Heart left ventricle (tissue), 16 donors: ENCODE measurements around the gene CHRDL2. TPM values are rescaled to one million over a fixed set of nuclear protein-coding genes. Genes with fewer than 3 reads are reported as not detected.

Source experiments
- ATAC-seq, 4 donors: fragments of 200-7000 bp; cut with Tn5 transposase; one replicate each; pipeline ENCODE4 v1.9.1; 2020 to 2022; ENCODE audit warnings: moderate library complexity in 4 of 4, mild to moderate bottlenecking in 3 of 4, moderate number of reproducible peaks in 1 of 4
- DNase-seq, 5 donors: peaks; one replicate each; pipeline ENCODE4 v3.0.0-alpha.2; 2020
- H3K27ac ChIP-seq, 12 donors: fragments of 200-600 bp; sonication (generic) in 4 of 12; one replicate each; pipeline versions ENCODE4 v1.5.0 to v1.8.0; 2016 to 2022; ENCODE audit warnings: mild to moderate bottlenecking in 2 of 12
- H3K27me3 ChIP-seq, 9 donors: fragments of 200-600 bp; sonication (generic) in 2 of 9; one replicate each; pipeline versions ENCODE4 v1.5.1 to v1.8.0; 2016 to 2022; ENCODE audit warnings: mild to moderate bottlenecking in 3 of 9
- H3K36me3 ChIP-seq, 9 donors: fragments of 200-600 bp; sonication (generic) in 2 of 9; one replicate each; pipeline versions ENCODE4 v1.5.0 to v1.8.0; 2018 to 2022; ENCODE audit warnings: mild to moderate bottlenecking in 2 of 9
- H3K4me1 ChIP-seq, 12 donors: fragments of 200-600 bp; sonication (generic) in 4 of 12; one replicate each; pipeline versions ENCODE4 v1.5.0 to v1.8.0; 2016 to 2022; ENCODE audit warnings: mild to moderate bottlenecking in 3 of 12
- H3K4me3 ChIP-seq, 12 donors: fragments of 200-600 bp; sonication (generic) in 4 of 12; one replicate each; pipeline versions ENCODE4 v1.5.0 to v1.8.0; 2017 to 2022; ENCODE audit warnings: mild to moderate bottlenecking in 9 of 12, moderate library complexity in 4 of 12
- H3K9me3 ChIP-seq, 12 donors: fragments of 200-600 bp; sonication (generic) in 4 of 12; one replicate each; pipeline versions ENCODE4 v1.5.0 to v1.8.0; 2016 to 2022; ENCODE audit warnings: mild to moderate bottlenecking in 1 of 12
- POLR2A ChIP-seq, 2 donors: fragments of 450-650 bp; IDR thresholded peaks; one replicate each; pipeline ENCODE4 v1.6.1; 2017; ENCODE audit warnings: antibody characterized with exemption in 2 of 2, mild to moderate bottlenecking in 2 of 2, moderate library complexity in 2 of 2
- WGBS, 4 donors: extraction: QIAGEN DNeasy Blood & Tissue Kit in 2 of 4; methylation state at CpG; one replicate each; pipeline versions ENCODE4 v1.1.5 to v1.1.7; 2013 to 2018; 5-methylcytosine and 5-hydroxymethylcytosine counted together
- intact Hi-C, 10 donors: fragments of 100-400 bp; cut with DNase I; formaldehyde crosslinking; loops; one replicate each; pipeline versions ENCODE4 v1.11.1 to v1.14.2; 2022
- polyA plus RNA-seq, 2 donors: library from polyadenylated mRNA; stranded (reverse); fragments of 200-250 nt; gene quantifications; one replicate each; pipeline ENCODE4 v1.2.3, GENCODE V29; 2013
- total RNA-seq, 9 donors: library from RNA; depleted of rRNA in 2 of 9; stranded (reverse); fragments of >200 nt in 2 of 9; fragmentation: NEBNext Ultra II Directional in 3 of 9; extraction: Animal tissue kit (Norgen Biotek cat#: 25700) in 3 of 9; gene quantifications; one replicate each; pipeline versions ENCODE4 v1.1.0 to v1.2.4, GENCODE V29; 2016 to 2023
- TF ChIP-seq, protein P1 (sequence below), 12 donors: fragments of 200-600 bp; sonication (generic) in 4 of 12; IDR thresholded peaks; one replicate each; pipeline versions ENCODE4 v1.5.0 to v1.8.0; 2018 to 2022; ENCODE audit warnings: antibody characterized with exemption in 12 of 12, mild to moderate bottlenecking in 5 of 12
- donor health status: ischemic (EF 13 %, LVEDD 7.1; RV severe dilation, severe dysfunction).
- donor health status: healthy with polysubstance abuse.
- donor health status: DM: no; HTN: yes; CAD: no.
- donor health status: DM: no; HTN: no; CAD: no.
- donor health status: ischemic (EF 25% LVEDD 6.9; RV normal size, moderate dysfunction).
- donor health status: ischemic (EF 25% LVEDD 5.7; RV mildly dilated, moderate dysfunction).
- donor health status: healthy.
- donor health status: DM: yes; HTN: yes; CAD: no.
- donor health status: ischemic (EF 35%, LVEDD 5.7; RV mildly dilated, moderate dysfunction).
- donor health status: nonischemic (EF 11% LVEDD 7.7; RV severe dilation, severe dysfunction).
- donor health status: DM: yes; HTN: yes; CAD: no.
- donor health status: PGD.
- donor health status: ischemic (EF 29% LVEDD 5.4; RV normal size, mild dysfunction).
- donor health status: nonischemic (EF 23%, LVEDD 6.1; RV moderate dilation, normal function).

The CHRDL2 gene
- total and polyA plus RNA-seq, 11 donors: 1.5 to 13.4 (median 3.4) TPM

DNA sequence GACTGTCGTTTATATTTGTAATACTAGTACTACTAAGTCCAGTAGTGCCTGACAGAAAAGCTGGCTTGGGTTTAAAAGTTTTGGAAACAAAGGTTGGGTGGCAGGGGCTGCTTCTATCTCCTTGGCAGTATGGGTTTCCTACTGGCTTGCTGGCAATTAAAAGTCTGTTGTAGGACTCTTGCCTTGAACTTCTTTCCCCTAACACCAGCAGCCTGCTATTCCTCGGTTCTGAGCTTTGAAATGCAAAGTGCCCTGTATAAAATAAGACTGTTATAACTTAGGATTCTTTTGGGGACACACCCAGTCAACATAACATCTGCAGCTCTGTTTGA lies 18.7 kb upstream of the CHRDL2 start:
- H3K4me3 ChIP-seq: peak overlapping the region in 11 of 12 donors; percentile 63 to 97 (median 86)
- no peak for ATAC-seq
- WGBS, 4 donors: 7 to 24% (median 12%) methylated on average over 2 of the region's 2 CpGs
- intact Hi-C loops: loop anchor here in 1 of 10 donors (5.0 kb wide), 1 partner anchor 72 kb away; no protein-coding TSS in a partner anchor
- H3K4me1 ChIP-seq: peaks cover 8 to 64% (median 36%) of the 10 kb centered on the region in 12 donors
- no peak for DNase-seq
- TF ChIP-seq, protein P1, sequence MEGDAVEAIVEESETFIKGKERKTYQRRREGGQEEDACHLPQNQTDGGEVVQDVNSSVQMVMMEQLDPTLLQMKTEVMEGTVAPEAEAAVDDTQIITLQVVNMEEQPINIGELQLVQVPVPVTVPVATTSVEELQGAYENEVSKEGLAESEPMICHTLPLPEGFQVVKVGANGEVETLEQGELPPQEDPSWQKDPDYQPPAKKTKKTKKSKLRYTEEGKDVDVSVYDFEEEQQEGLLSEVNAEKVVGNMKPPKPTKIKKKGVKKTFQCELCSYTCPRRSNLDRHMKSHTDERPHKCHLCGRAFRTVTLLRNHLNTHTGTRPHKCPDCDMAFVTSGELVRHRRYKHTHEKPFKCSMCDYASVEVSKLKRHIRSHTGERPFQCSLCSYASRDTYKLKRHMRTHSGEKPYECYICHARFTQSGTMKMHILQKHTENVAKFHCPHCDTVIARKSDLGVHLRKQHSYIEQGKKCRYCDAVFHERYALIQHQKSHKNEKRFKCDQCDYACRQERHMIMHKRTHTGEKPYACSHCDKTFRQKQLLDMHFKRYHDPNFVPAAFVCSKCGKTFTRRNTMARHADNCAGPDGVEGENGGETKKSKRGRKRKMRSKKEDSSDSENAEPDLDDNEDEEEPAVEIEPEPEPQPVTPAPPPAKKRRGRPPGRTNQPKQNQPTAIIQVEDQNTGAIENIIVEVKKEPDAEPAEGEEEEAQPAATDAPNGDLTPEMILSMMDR (IDR thresholded peaks at IDR 0.05): no peak
- no peak for TF ChIP-seq POLR2A (IDR thresholded peaks at IDR 0.05)
- H3K9me3 ChIP-seq: no peaks in the 10 kb centered on the region
- no peaks in the 10 kb centered on the region for H3K27me3 ChIP-seq
- no peaks in the 10 kb centered on the region for H3K36me3 ChIP-seq
- H3K27ac ChIP-seq: peak overlapping the region in 8 of 12 donors; percentile 88 to 98 (median 94)

DNA sequence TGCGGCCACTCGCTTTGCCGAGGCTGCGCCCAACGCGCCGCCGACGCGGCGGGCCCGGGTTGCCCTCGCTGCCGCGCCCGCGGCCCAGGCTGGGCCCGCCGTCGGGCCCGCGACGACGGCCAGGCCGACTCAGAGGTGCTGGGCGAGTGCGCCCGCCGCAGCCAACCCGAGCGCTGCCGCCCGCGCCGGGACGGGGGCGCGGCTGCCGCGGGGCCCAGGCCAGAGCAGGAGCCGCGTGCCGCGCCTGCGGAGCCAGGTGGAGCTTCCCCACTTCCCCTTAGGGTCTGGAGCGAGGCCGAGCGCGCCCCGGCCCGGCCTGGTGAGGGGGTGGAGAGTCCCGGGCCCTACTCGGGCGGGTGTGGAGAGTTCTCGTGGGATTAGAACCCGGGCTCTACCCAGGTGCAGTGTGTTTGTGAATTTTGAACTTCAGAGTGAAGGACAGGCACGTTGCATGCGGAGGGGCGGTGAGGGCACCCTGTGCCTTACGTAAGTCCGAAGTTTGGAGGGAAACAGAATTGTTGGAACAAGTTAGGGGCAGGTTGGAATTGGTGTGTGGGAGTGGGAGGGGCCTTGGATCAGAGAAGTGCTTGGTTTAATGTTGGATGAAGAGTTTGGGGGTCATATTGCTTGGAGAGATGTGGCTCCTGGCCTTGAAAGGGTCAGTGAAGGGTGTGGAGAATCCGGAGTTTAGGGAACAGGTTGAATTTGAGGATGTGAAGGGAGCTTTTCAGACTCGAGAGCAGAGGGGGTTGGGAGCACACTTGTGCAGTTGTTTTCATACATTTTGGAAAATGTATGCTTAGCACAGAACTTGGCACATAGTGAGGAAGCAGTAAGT lies 18.1 kb upstream of the CHRDL2 start:
- Histone ChIP-seq H3K4me3 (peak overlapping the region; percentile 63 to 97 (median 84)), H3K27me3 (no peaks in the 10 kb centered on the region), H3K36me3 (no peaks in the 10 kb centered on the region), H3K27ac (peak overlapping the region; percentile 80 to 98 (median 93)), H3K9me3 (no peaks in the 10 kb centered on the region), H3K4me1 (peaks cover 5 to 58% (median 31%) of the 10 kb centered on the region in 12 donors)
- DNase-seq: peak; percentile 37 to 86 (median 58)
- ATAC-seq: peak in 3 of 4 donors; percentile 36 to 63 (median 56)
- TF ChIP-seq, protein P1 (IDR thresholded peaks at IDR 0.05): no peak
- no peak for TF ChIP-seq POLR2A (IDR thresholded peaks at IDR 0.05)
- intact Hi-C loops: no loop called here
- 1 to 2% (median 1%) methylated on average over 22 to 63 of the region's 63 CpGs for WGBS, 4 donors

DNA sequence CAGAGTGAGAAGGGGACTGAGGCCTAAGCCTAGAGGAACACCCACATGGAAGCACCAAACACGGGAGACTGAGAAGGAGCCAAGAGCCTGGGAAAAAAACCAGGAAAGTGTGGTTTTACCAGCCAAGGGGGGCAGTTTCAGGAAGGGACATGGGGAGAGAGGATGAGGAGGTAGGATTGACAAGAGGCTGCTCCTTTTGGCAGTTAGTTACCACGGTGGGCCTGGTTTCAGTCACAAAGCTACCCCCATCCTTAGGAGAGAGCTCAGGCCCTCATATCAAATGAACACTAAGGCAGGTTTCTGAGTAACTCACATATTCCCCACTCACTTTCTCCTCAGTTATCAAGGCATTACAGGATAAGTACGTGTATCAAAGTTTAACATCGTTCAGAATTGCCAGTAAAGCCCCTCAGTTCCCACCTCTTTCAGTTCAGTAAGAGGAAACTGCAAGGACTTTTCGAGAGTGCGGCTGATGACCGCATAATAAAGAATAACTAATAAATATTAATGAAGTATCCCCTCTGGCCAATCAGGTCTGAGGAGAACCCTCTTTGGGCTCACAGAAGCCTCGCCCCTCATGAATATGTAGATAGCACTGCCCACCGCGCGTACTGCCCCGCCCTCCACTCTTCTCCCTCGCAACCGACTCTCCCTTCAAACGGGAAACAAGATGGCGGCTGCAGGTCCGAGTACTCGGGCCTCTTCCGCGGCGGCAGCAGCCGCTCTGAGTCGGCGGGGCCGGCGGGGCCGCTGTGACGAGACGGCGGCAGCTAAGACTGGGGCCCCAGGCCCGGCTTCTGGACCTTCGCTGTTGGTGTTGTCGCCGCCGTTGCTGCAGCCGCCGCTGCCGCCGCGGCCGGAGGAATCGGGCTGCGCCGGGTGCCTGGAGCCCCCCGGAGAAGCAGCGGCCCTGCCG lies 17.2 kb upstream of the CHRDL2 start, which contains the start of gene RNF169:
TSS of gene RNF169 (plus strand) at position 639 of the 916 bp plus-strand sequence. CDS start at position 671, 32 bp downstream.
- no peaks in the 10 kb centered on the region for H3K36me3 ChIP-seq
- peaks cover under 1 to 50% (median 23%) of the 10 kb centered on the region in 12 donors for H3K4me1 ChIP-seq
- H3K27ac ChIP-seq: peak within 1 kb of the TSS; percentile 80 to 98 (median 93)
- TF ChIP-seq POLR2A (IDR thresholded peaks at IDR 0.05): peak in 1 of 2 donors; percentile 81
- TF ChIP-seq, protein P1 (IDR thresholded peaks at IDR 0.05): no peak
- DNase-seq: peak; percentile 94 to 96 (median 95)
- H3K9me3 ChIP-seq: no peaks in the 10 kb centered on the region
- intact Hi-C loops: no loop called here
- 1 to 2% (median 1%) methylated on average over 34 to 47 of the region's 47 CpGs for whole genome bisulfite sequencing, 4 donors
- peak within 1 kb of the TSS; percentile 63 to 97 (median 84) for H3K4me3 ChIP-seq
- ATAC-seq: peak; percentile 99 to 100 (median 100)
- H3K27me3 ChIP-seq: no peaks in the 10 kb centered on the region
